ENCODE data around the gene RYR3.

- TF ChIP-seq CTCF (IDR thresholded peaks at IDR 0.05 in 2 of 3, conservative IDR thresholded peaks at IDR 0.05 in 1 of 3; ENCODE audit: control insufficient read depth in 2 of 3, extremely low read depth in 1 of 3, insufficient read depth in 1 of 3, low read depth in 3 of 3, low read length in 3 of 3) (no peak), NBN (IDR thresholded peaks at IDR 0.05) (no peak), POLR2A (IDR thresholded peaks at IDR 0.05; ENCODE audit: low read depth, low read length) (no peak), EZH2 (IDR thresholded peaks at IDR 0.05; ENCODE audit: borderline replicate concordance, control insufficient read depth, low read depth, low read length) (no peak), CREM (IDR thresholded peaks at IDR 0.05; ENCODE audit: low read depth) (no peak), EP300 (IDR thresholded peaks at IDR 0.05; ENCODE audit: borderline replicate concordance in 1 of 2, control insufficient read depth in 1 of 2, low read depth in 2 of 2, low read length in 2 of 2) (no peak), TAF1 (IDR thresholded peaks at IDR 0.05; ENCODE audit: borderline replicate concordance, low read depth, low read length) (no peak)
Observed at GRCh38 chr15:33330931-33331330, 20.2 kb downstream of the RYR3 start.
